MM.1S (cell line): ENCODE results near the gene SLC39A8.

ENCODE experiments used
- DNase-seq: peaks from one replicate; pipeline ENCODE4 v3.0.0-alpha.2; 2015
- H2AFZ ChIP-seq: fragments of 300-600 bp; sonication (generic); 2 replicates; pipeline ENCODE4 v1.6.0; 2016; ENCODE audit warnings: antibody characterized with exemption, low read length
- H3F3A ChIP-seq: fragments of 300-600 bp; sonication (generic); 2 replicates; pipeline ENCODE4 v1.6.1; 2016; ENCODE audit warnings: mild to moderate bottlenecking, antibody characterized with exemption, low read length, moderate library complexity, mixed read lengths; ENCODE audit not compliant: insufficient read depth
- H3K27ac ChIP-seq: fragments of 300-600 bp; sonication (generic); 2 replicates; pipeline ENCODE4 v1.5.1; 2016; ENCODE audit warnings: mild to moderate bottlenecking, low read length
- H3K27me3 ChIP-seq: fragments of 300-600 bp; sonication (generic); replicated peaks from 2 replicates; pipeline ENCODE4 v1.6.0; 2016; ENCODE audit warnings: low read length; ENCODE audit not compliant: insufficient read depth
- H3K36me3 ChIP-seq: fragments of 300-600 bp; sonication (generic); replicated peaks from 2 replicates; pipeline ENCODE4 v1.6.1; 2016; ENCODE audit warnings: mild to moderate bottlenecking, low read length, mixed read lengths; ENCODE audit not compliant: insufficient read depth
- H3K4me1 ChIP-seq: fragments of 300-600 bp; sonication (generic); 2 replicates; pipeline ENCODE4 v1.6.1; 2016; ENCODE audit warnings: low read length, mixed read lengths
- H3K4me2 ChIP-seq: fragments of 300-600 bp; sonication (generic); 2 replicates; pipeline ENCODE4 v1.6.0; 2016; ENCODE audit warnings: low read depth, low read length
- H3K4me3 ChIP-seq: fragments of 300-600 bp; sonication (generic); 2 replicates; pipeline ENCODE4 v1.5.1; 2016; ENCODE audit warnings: low read length, mixed read lengths
- H3K79me2 ChIP-seq: fragments of 300-600 bp; sonication (generic); 2 replicates; pipeline ENCODE4 v1.6.1; 2016; ENCODE audit warnings: mixed run types, low read length, mixed read lengths
- H3K9ac ChIP-seq: fragments of 300-600 bp; sonication (generic); 2 replicates; pipeline ENCODE4 v1.6.1; 2016; ENCODE audit warnings: low read length, mixed read lengths
- H3K9me2 ChIP-seq: fragments of 300-600 bp; sonication (generic); replicated peaks from 2 replicates; pipeline ENCODE4 v1.6.1; 2016; ENCODE audit warnings: mild to moderate bottlenecking, low read length, mixed read lengths; ENCODE audit not compliant: insufficient read depth
- H3K9me3 ChIP-seq: fragments of 300-600 bp; sonication (generic); replicated peaks from 2 replicates; pipeline ENCODE4 v1.6.1; 2016; ENCODE audit warnings: mild to moderate bottlenecking, low read length, mixed read lengths; ENCODE audit not compliant: insufficient read depth
- H4K20me1 ChIP-seq: fragments of 300-600 bp; sonication (generic); 2 replicates; pipeline ENCODE4 v1.6.1; 2016; ENCODE audit warnings: mild to moderate bottlenecking, low read length, moderate library complexity, mixed read lengths; ENCODE audit not compliant: insufficient read depth
- EZH2 ChIP-seq: fragments of 300-600 bp; sonication (generic); optimal IDR thresholded peaks from 2 replicates; pipeline ENCODE3; 2017; ENCODE audit warnings: low read depth, mild to moderate bottlenecking, antibody characterized with exemption, low read length, mixed read lengths
- EZH2phosphoT487 ChIP-seq: fragments of 300-600 bp; sonication (generic); IDR thresholded peaks from 2 replicates; pipeline ENCODE4 v1.6.1; 2018; ENCODE audit warnings: antibody characterized with exemption, low read length
- TF ChIP-seq, protein P1 (sequence below): fragments of 300-600 bp; sonication (generic); IDR thresholded peaks from 2 replicates; pipeline ENCODE4 v1.5.1; 2016; ENCODE audit warnings: antibody characterized with exemption, low read length, mixed read lengths

Gene SLC39A8

DNA sequence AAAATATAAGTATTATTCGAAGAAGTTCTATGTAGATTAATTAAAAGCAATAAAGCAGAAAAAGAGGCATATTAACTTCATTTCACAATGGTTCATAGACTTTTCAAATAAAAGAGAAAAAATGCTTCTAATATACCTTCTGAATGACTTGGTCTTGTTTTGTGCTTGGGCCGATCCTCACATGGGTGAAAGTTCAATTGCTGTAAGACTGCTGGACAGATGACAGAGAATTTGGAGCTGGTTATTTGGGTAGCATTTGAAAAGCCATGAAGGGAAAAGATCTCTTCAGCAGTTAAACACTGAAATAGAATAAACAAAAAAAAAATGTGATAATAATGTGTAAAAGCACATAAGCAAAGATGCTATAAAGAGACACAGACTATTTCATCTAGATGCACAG lies 29.8 kb downstream of the SLC39A8 start:
- no peak for DNase-seq
- Histone ChIP-seq H2AFZ (no peak overlapping the region), H3K36me3 (no peaks in the 10 kb centered on the region), H3K9me2 (no peaks in the 10 kb centered on the region), H3K27me3 (no peaks in the 10 kb centered on the region), H3K9ac (no peak overlapping the region), H3K9me3 (no peaks in the 10 kb centered on the region), H3K27ac (no peak overlapping the region), H3K4me2 (no peak overlapping the region), H4K20me1 (no peaks in the 10 kb centered on the region), H3K4me3 (no peak overlapping the region), H3F3A (no peaks in the 10 kb centered on the region), H3K79me2 (peaks cover 11% of the 10 kb centered on the region; the same call in 1 of the 2 replicates), H3K4me1 (no peaks in the 10 kb centered on the region)
- no peak for TF ChIP-seq EZH2

DNA sequence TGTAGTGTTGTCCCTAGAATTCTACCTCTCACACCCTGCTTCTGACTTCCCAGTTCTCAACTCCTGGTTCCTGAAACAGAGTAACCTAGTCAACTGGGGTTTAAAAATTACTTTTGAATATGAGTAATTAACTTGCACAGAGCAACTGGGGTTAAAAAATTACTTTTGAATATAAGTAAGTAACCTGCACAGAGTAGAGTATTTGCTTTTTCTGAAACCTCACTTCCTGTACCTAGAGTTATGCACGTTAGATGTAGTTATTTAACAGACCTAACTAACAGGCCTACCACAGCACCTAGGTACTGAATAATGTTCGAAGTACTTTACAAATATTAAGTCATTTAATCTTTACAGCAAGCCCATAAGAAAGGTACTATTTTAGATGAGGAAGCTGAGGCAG lies 32.9 kb downstream of the SLC39A8 start:
- H3K27ac ChIP-seq, result no peak overlapping the region
- no peak overlapping the region for H3K4me2 ChIP-seq
- no peaks in the 10 kb centered on the region for H3K4me1 ChIP-seq
- no peaks in the 10 kb centered on the region for H3K9me2 ChIP-seq
- H3F3A ChIP-seq, result no peaks in the 10 kb centered on the region
- no peaks in the 10 kb centered on the region for H4K20me1 ChIP-seq
- no peak overlapping the region for H3K4me3 ChIP-seq
- no peaks in the 10 kb centered on the region for H3K27me3 ChIP-seq
- no peaks in the 10 kb centered on the region for H3K79me2 ChIP-seq
- TF ChIP-seq EZH2, result no peak
- TF ChIP-seq EZH2phosphoT487, result no peak
- TF ChIP-seq, protein P1, sequence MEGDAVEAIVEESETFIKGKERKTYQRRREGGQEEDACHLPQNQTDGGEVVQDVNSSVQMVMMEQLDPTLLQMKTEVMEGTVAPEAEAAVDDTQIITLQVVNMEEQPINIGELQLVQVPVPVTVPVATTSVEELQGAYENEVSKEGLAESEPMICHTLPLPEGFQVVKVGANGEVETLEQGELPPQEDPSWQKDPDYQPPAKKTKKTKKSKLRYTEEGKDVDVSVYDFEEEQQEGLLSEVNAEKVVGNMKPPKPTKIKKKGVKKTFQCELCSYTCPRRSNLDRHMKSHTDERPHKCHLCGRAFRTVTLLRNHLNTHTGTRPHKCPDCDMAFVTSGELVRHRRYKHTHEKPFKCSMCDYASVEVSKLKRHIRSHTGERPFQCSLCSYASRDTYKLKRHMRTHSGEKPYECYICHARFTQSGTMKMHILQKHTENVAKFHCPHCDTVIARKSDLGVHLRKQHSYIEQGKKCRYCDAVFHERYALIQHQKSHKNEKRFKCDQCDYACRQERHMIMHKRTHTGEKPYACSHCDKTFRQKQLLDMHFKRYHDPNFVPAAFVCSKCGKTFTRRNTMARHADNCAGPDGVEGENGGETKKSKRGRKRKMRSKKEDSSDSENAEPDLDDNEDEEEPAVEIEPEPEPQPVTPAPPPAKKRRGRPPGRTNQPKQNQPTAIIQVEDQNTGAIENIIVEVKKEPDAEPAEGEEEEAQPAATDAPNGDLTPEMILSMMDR, result no peak
- H2AFZ ChIP-seq, result no peak overlapping the region
- no peaks in the 10 kb centered on the region for H3K9me3 ChIP-seq
- no peak overlapping the region for H3K9ac ChIP-seq
- no peak for DNase-seq
- H3K36me3 ChIP-seq, result no peaks in the 10 kb centered on the region

DNA sequence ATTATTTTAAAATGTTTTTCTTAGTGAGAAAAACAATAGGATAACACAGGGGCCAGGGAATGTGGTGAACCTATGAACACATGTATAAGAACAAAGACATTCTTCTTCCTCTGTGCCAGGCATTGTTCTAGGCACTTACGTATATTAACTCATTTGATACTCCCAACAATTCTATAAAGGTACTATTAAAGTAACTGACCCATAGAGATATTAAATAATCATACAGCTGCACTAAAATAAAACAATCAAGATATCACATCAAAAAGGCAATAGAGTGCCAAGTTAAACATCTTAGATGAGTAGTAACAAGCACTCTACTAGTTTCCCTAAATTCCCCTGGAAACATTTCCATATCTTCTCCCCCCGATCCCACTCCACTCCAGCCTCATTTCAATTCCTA lies 33.4 kb downstream of the SLC39A8 start:
- Histone ChIP-seq H3K36me3 (no peaks in the 10 kb centered on the region), H3F3A (no peaks in the 10 kb centered on the region), H2AFZ (no peak overlapping the region), H3K9me2 (no peaks in the 10 kb centered on the region), H3K9me3 (no peaks in the 10 kb centered on the region), H3K27ac (no peak overlapping the region), H4K20me1 (no peaks in the 10 kb centered on the region), H3K4me2 (no peak overlapping the region), H3K79me2 (no peaks in the 10 kb centered on the region), H3K4me1 (no peaks in the 10 kb centered on the region), H3K9ac (no peak overlapping the region), H3K27me3 (no peaks in the 10 kb centered on the region), H3K4me3 (no peak overlapping the region)
- TF ChIP-seq EZH2phosphoT487, result no peak
- no peak for TF ChIP-seq EZH2
- TF ChIP-seq, protein P1, result no peak
- DNase-seq, result no peak

DNA sequence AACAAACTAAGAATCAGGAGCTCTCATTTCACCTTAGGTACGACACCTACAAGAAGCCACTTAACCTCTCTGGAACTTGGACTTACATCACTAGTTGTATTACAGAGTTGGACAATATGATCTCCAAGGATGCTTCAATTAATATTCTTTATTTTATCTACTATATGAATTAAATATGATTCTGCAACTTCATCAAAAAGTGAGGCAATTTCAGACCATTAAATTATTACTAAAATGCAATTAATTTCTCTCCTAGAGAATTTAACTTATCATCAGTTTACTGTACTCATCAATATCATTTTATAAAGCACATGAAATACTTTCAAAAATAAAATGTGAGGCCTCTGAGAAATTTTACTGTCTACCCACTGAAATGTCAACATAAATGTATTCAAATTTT lies 33.9 kb downstream of the SLC39A8 start:
- Histone ChIP-seq H3K9ac (no peak overlapping the region), H2AFZ (no peak overlapping the region), H3K79me2 (no peaks in the 10 kb centered on the region), H3K9me3 (no peaks in the 10 kb centered on the region), H3K9me2 (no peaks in the 10 kb centered on the region), H3K4me2 (no peak overlapping the region), H3K4me1 (no peaks in the 10 kb centered on the region), H3K36me3 (no peaks in the 10 kb centered on the region), H3F3A (no peaks in the 10 kb centered on the region), H4K20me1 (no peaks in the 10 kb centered on the region), H3K27me3 (no peaks in the 10 kb centered on the region), H3K27ac (no peak overlapping the region), H3K4me3 (no peak overlapping the region)
- TF ChIP-seq, protein P1, result no peak
- no peak for TF ChIP-seq EZH2phosphoT487
- no peak for TF ChIP-seq EZH2
- DNase-seq, result no peak
